Measurements from ENCODE around the gene TNFAIP8L2. TPM values are rescaled to one million over a fixed set of nuclear protein-coding genes. Genes with fewer than 3 reads are reported as not detected.

Gene TNFAIP8L2
- total and polyA plus RNA-seq, 2 of the 8 experiments (the other 6 are each of a cell fraction or from before 2014, with no cell fraction given): not detected

DNA sequence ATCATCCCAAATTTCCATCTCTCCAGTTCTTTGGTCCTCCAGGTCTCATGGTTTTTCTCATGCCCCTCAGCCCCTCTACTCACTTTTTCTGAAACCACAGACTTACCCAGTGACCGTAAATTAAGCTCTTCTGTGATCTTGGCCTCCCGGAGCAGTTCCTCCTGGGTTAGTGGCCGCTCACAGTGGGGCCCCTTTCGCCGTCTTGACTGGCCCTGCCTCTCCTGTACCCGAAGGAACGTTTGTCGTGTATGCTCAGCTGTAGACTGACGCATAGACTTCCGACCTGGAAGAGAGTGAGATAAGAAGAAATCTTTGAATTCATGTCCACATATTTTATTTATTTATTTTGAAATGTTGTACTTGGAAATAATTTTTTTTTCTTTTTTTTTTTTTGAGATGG is 27.8 kb downstream of the TNFAIP8L2 start:
- POLR2A ChIA-PET (ENCODE audit: partially characterized antibody): interaction anchor here (0.5 to 0.9 kb wide), 2 partner anchors 16 to 113 kb away, joined by 3 read pairs; no protein-coding TSS in a partner anchor
- Histone ChIP-seq H4K20me1 (replicated peaks in 1 of 2; ENCODE audit: control insufficient read depth in 1 of 2, insufficient read depth in 2 of 2, low read length in 2 of 2) (peaks cover 0 to 5% of the 10 kb centered on the region in 2 experiments), H3K4me1 (replicated peaks in 1 of 4; ENCODE audit: control insufficient read depth in 3 of 4, insufficient read depth in 4 of 4, low read length in 3 of 4) (no peaks in the 10 kb centered on the region), H3K27me3 (replicated peaks in 1 of 4; ENCODE audit: control insufficient read depth in 3 of 4, extremely low read depth in 1 of 4, insufficient read depth in 3 of 4, low read length in 3 of 4) (no peaks in the 10 kb centered on the region), H2BK5ac (ENCODE audit: low read depth, low read length) (no peak overlapping the region), H2AFZ (ENCODE audit: low read length) (no peak overlapping the region), H2BK12ac (ENCODE audit: low read depth, low read length) (no peak overlapping the region), H2BK120ac (replicated peaks; ENCODE audit: low read depth, low read length) (no peak overlapping the region), H4K91ac (replicated peaks; ENCODE audit: insufficient read length, low read length) (no peak overlapping the region), H2BK15ac (ENCODE audit: low read length) (no peak overlapping the region), H4K5ac (ENCODE audit: insufficient read length, low read depth, low read length) (no peak overlapping the region), H3K4ac (replicated peaks; ENCODE audit: insufficient read length, low read depth, low read length) (no peak overlapping the region), H2BK20ac (ENCODE audit: low read length) (no peak overlapping the region), H2AK5ac (ENCODE audit: low read depth, low read length) (no peak overlapping the region), H3K79me2 (ENCODE audit: control insufficient read depth in 1 of 2, insufficient read depth in 2 of 2, low read length in 2 of 2) (peaks cover 7 to 28% of the 10 kb centered on the region in 2 experiments), H3K9me3 (ENCODE audit: insufficient read depth in 2 of 2, low read depth in 1 of 2, low read length in 1 of 2) (no peaks in the 10 kb centered on the region), H3K18ac (ENCODE audit: extremely low read depth, low read length) (no peak overlapping the region), H3K4me2 (ENCODE audit: insufficient read depth in 1 of 2, low read depth in 2 of 2, low read length in 2 of 2) (no peak overlapping the region), H3K23ac (ENCODE audit: insufficient read length) (no peak overlapping the region), H3K9ac (replicated peaks in 1 of 4; ENCODE audit: extremely low read depth in 1 of 4, low read depth in 3 of 4, low read length in 3 of 4) (no peak overlapping the region), H3K23me2 (ENCODE audit: low read depth, low read length) (no peaks in the 10 kb centered on the region), H4K8ac (ENCODE audit: extremely low read depth, insufficient read depth, low read length) (no peak overlapping the region), H3K14ac (ENCODE audit: insufficient read length) (no peak overlapping the region), H3K79me1 (ENCODE audit: low read depth, low read length) (peaks cover 3% of the 10 kb centered on the region; the same call in 1 of the 2 replicates), H3K27ac (ENCODE audit: low read depth, low read length) (no peak overlapping the region), H3K4me3 (ENCODE audit: extremely low read depth in 1 of 4, insufficient read depth in 2 of 4, low read depth in 3 of 4, low read length in 4 of 4) (no peak overlapping the region), H3K56ac (replicated peaks; ENCODE audit: insufficient read length, low read depth, low read length) (no peak overlapping the region), H3K36me3 (ENCODE audit: control insufficient read depth in 2 of 4, insufficient read depth in 4 of 4, low read length in 3 of 4) (peaks cover 20 to 63% (median 46%) of the 10 kb centered on the region in 4 experiments)
- CTCF ChIA-PET (ENCODE audit: partially characterized antibody): interaction anchor here (0.7 to 2.8 kb wide), 2 partner anchors 10 to 113 kb away, joined by 3 to 9 read pairs; partner anchors contain the start of gene GABPB2
- TF ChIP-seq POU5F1 (IDR thresholded peaks at IDR 0.05; ENCODE audit: low read depth, low read length): no peak
- DNase-seq (ENCODE audit: low read depth in 1 of 2, low spot score in 2 of 2): no peak
- 96% methylated on average over 10 of the region's 10 CpGs; no CpG with 5 or more reads in 1 of the 2 experiments for WGBS, 2 experiments (ENCODE audit: extremely low coverage in 1 of 2, insufficient coverage in 1 of 2, insufficient read length in 1 of 2, insufficient replicate concordance in 2 of 2, low coverage in 1 of 2, low lambda C conversion rate in 2 of 2, missing lambda C conversion rate in 1 of 2)
- no peak for FAIRE-seq

Data from H1 (cell line).